GM12865 (cell line): ENCODE data around the gene WNT11.
A peak's percentile ranks its signal among the peaks of the same experiment; 100 is the strongest.

Experiments used
- DNase-seq: peaks from one replicate; pipeline ENCODE4 v3.0.0; 2010; ENCODE audit warnings: low read depth
- H3K4me3 ChIP-seq: 2 replicates; pipeline ENCODE4 v1.5.1; 2011; ENCODE audit warnings: mild to moderate bottlenecking, low read depth, low read length, control low read depth
- TF ChIP-seq, protein P1 (sequence below): IDR thresholded peaks from 2 replicates; pipeline ENCODE4 v1.5.1; 2011; ENCODE audit warnings: low read length, control low read depth, low read depth, inconsistent platforms; ENCODE audit not compliant: insufficient read depth; ENCODE audit errors: missing control alignments

Gene WNT11

DNA sequence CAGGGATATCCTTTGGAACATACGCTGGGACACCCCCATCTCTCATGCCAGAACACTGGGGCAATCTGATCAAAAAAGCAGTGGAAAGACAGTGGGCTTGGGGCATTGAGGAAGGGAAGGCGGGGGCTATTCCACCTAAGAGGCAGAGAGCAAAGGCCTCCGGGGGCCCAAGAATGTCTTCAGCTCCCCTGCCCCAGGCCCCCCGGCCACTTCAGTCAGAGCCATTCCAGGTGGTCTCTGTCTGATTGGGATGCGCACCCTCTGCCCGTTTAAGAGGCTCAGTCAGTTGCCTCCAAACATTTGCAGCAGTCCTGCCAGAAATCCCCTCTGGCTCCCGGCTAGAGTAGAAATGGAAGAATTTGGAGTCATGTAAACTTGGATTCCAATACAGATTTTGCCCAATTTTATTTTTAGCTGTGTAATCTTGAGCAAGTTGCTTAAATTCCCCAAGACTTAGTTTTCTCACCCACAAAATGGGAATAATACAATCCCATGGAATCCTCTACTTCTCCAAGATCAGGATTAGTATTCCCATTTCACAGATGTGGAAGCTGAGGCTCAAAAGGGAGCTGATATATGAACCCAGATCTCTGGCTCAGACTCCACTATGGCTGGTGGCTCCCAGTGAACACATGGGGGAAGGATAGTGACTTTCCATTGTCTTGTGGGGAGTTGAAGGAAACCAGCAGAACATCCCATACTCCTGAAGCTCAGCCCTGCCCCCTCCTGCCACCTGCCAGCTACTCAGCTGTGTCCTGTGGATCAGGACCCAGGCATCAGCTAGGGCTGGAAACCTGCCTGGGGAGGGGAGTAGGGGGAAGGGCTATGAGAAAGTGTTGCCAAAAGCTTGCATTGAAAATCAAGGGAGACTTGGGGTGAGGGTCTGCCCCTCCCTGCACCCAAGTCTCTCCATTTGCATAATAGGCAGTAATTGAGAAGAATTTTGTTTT lies 6.1 kb upstream of the WNT11 start:
- no peak for DNase-seq
- TF ChIP-seq, protein P1, sequence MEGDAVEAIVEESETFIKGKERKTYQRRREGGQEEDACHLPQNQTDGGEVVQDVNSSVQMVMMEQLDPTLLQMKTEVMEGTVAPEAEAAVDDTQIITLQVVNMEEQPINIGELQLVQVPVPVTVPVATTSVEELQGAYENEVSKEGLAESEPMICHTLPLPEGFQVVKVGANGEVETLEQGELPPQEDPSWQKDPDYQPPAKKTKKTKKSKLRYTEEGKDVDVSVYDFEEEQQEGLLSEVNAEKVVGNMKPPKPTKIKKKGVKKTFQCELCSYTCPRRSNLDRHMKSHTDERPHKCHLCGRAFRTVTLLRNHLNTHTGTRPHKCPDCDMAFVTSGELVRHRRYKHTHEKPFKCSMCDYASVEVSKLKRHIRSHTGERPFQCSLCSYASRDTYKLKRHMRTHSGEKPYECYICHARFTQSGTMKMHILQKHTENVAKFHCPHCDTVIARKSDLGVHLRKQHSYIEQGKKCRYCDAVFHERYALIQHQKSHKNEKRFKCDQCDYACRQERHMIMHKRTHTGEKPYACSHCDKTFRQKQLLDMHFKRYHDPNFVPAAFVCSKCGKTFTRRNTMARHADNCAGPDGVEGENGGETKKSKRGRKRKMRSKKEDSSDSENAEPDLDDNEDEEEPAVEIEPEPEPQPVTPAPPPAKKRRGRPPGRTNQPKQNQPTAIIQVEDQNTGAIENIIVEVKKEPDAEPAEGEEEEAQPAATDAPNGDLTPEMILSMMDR = no peak
- H3K4me3 ChIP-seq = no peak overlapping the region

DNA sequence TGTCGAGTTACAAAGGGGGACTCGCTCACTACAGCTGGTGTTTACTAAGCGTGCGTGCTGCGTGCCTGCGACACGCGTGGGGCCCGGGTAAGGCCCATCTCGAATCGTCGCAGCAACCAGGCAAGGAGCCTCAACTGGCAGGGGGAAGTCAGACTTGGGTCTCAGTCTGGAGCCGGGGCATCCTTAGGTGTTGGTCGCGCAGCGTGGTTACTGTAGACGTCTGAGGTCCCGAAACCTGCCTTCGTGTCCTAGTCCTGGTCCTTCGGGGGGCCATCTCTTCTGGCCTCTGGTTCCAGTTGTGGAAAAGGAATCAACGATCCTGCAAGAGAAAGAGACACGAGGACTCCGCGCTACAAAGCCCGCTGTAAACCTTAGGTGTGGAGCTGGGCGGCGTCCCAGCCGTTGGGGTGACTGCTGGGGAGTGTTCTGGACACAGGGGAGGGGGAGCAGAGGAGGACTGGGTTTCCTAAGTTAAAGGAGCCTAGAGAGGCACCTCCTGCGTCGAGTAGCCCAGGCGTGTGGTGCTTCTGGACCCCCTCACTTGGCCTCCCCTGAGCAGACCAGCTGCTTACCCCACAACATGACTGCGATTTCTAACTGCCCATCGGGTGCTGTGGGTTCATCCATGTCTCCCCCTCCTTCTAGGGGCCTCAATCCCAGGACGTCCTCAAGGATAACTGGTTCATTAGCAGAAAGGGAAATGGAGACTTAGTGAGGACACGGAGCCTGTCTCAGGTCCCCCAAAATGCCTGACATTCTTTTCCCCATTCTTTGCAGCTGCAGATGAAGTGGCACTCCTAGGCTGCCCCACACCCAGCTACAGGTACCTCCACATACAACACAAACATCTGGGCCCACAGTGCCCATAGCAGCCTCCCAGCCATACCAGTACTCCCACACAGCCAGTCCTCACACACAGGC lies 4.9 kb upstream of the WNT11 start:
- DNase-seq = no peak
- no peak overlapping the region for H3K4me3 ChIP-seq
- TF ChIP-seq, protein P1 = no peak

DNA sequence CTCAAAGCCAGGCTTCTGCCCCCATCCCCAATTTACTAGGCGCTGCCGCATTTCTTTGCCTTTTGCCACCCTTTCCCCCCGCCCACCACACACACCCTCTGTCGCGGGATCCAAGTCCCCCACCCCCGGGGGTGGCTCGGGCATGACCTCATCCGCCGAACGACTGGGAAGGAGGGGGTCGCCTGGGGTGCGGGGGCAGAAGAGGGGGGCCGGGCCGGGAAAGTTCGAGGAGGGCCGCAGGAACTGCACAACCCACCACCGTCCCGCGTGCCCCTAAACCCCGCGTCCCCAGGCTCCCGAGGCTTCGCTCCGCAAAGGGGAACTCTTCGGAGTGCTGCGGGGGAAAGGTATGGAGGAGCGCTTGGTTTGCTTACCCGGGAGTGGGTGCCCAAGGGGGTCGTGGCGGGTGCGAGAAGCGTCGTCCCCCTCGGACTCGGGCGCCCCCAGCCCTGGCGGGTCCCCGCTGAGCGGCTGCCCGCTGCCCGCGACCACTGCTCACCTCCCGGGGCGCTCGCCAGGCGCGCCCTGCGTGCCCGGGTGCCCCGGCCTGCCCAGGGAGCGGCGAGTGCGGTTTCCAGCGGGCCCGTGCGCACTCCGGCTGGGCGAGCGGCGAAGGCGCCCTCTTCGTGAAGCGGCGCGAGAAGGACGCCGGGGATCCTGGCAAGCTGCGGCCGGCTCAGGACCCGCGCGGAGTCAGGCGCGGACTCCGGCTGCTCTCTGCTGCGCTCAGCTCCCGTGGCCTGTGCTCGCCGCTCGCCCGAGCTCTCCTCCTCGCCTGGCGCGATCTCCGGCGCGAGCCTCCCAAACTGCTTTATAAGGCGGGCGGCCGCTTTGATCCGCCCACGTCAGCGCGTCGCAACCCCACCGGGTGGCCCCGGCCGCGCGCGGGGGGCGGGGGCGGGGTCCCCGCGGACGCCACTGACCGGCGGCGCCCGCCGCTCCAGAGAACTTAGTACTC lies 4.0 kb upstream of the WNT11 start:
- TF ChIP-seq, protein P1 = no peak
- peak; percentile 30 for DNase-seq
- H3K4me3 ChIP-seq = no peak overlapping the region

DNA sequence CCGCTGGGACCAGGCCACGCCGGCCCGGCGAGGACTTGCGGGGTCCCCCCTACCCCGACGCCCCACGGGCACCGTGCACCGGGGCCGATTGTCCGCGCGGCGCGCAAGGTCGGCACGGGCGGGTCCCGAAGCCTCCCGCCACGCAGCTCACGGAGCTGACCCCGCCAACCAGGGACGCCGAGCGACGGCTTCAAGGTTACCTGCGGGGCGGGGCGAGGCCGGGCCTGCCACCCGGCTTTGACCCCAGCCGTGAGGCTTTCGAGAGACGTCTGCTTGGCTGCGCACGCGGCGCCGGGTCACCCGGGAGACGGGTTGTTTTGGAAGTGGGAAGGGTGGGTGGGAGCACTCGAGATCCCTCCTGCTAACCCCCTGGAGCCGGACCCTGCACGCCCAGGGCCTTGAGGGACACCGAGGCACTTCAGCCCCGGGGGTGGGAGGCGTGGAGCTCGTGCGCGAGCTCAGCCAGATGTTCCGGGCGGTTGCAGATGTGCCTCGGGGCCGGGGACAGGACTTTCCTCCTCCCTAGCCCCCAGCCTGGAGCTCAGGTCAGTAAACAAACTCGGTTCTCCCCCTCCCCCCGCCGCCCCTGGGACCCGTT lies 3.2 kb upstream of the WNT11 start:
- DNase-seq = peak; percentile 23
- TF ChIP-seq, protein P1 = no peak
- H3K4me3 ChIP-seq = peak overlapping the region; percentile 29; the same call in 1 of the 2 replicates

DNA sequence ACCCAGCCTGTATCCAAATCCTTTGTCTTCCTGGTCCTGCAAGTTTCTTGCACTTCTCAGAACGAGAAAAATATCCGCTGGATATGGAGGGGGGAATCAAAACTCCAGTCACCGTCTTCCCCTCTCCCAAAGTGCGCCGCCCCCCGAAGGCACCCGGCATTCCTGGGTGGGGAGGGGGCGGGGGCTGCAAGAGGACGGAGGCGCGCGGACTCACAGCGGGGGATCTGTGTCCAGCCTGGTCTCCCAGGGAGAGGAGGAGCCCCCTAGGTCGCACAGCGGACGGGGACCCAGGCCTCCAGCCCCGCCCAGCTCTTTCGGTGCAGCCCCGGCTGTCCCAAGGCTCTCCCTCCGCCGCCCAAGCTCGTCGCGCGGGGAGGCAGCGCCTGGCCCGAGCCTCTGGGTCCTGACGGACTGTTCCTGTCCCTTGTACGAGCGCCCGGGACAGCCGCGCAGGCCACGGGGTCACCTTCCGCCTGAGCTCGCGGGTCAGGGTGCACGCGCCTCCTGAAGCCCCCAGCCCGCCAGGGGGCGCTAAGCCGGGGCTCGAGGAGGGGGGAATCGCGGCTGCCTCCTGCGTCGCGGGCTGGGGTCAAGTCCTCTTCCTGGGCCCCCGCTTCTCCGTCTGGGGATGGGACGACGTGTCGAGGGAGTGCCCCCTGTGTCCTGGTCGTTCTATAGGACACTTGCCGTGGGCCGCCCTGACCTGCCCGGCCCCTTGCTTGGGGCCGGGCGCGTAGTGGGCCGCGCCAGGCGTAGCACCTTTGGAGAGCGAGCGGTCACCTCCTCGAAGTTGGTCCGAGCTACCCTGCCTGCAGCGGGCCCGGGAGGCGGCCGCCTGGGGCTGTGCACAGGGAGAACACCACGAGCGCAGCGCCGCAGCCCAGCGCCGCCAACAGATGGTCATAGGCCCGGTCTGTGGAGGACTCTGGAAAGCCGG lies 2.4 kb upstream of the WNT11 start:
- DNase-seq = peak; percentile 75
- TF ChIP-seq, protein P1 = peak; percentile 85
- H3K4me3 ChIP-seq = peak overlapping the region; percentile 38
